Natural killer cell treated with Interleukin-12 subunit alpha and Interleukin-12 subunit beta and Interleukin-15 and Interleukin-18, amount 100 ng/mL, for 72 hours (primary cell): Measurements from ENCODE around the gene NKTR. TPM values are rescaled to one million over a fixed set of nuclear protein-coding genes. Genes with fewer than 3 reads are reported as not detected.

ENCODE experiments used
- ATAC-seq, 2 donors: fragments of 150-1000 bp; cut with Tn5 transposase in 1 of 2; sonication (Bioruptor Pico), chemical (Tn5 transposase) in 1 of 2; 2 replicates each; pipeline ENCODE4 v1.10.0; 2021
- DNase-seq: peaks from one replicate; pipeline ENCODE4 v3.0.0; 2022; ENCODE audit warnings: low spot score
- H3K27ac Mint-ChIP-seq, 2 donors: 1 replicate in 1 of 2; 2 replicates in 1 of 2; pipeline ENCODE4 v1.8.0; 2022; ENCODE audit warnings: mixed read lengths in 2 of 2, mild to moderate bottlenecking in 1 of 2, moderate library complexity in 1 of 2
- H3K27me3 Mint-ChIP-seq, 2 donors: 1 replicate in 1 of 2; 2 replicates in 1 of 2; pipeline ENCODE4 v1.8.0; 2022; ENCODE audit warnings: mixed read lengths in 2 of 2
- H3K36me3 Mint-ChIP-seq: one replicate; pipeline ENCODE4 v1.8.0; 2022; ENCODE audit warnings: mixed read lengths
- H3K4me1 Mint-ChIP-seq, 2 donors: 1 replicate in 1 of 2; 2 replicates in 1 of 2; pipeline ENCODE4 v1.8.0; 2022; ENCODE audit warnings: low read depth in 2 of 2, mixed read lengths in 2 of 2, mild to moderate bottlenecking in 1 of 2
- H3K4me3 Mint-ChIP-seq: one replicate; pipeline ENCODE4 v1.8.0; 2022; ENCODE audit warnings: mixed read lengths
- H3K9me3 Mint-ChIP-seq: 2 replicates; pipeline ENCODE4 v1.8.0; 2022; ENCODE audit warnings: mixed read lengths
- total RNA-seq, 2 donors: library from RNA; stranded (reverse); gene quantifications; one replicate each; pipeline ENCODE4 v1.2.3, GENCODE V29; 2022

The NKTR gene
- total RNA-seq, 2 donors from 2014 or later = 85.4 to 145 TPM

DNA sequence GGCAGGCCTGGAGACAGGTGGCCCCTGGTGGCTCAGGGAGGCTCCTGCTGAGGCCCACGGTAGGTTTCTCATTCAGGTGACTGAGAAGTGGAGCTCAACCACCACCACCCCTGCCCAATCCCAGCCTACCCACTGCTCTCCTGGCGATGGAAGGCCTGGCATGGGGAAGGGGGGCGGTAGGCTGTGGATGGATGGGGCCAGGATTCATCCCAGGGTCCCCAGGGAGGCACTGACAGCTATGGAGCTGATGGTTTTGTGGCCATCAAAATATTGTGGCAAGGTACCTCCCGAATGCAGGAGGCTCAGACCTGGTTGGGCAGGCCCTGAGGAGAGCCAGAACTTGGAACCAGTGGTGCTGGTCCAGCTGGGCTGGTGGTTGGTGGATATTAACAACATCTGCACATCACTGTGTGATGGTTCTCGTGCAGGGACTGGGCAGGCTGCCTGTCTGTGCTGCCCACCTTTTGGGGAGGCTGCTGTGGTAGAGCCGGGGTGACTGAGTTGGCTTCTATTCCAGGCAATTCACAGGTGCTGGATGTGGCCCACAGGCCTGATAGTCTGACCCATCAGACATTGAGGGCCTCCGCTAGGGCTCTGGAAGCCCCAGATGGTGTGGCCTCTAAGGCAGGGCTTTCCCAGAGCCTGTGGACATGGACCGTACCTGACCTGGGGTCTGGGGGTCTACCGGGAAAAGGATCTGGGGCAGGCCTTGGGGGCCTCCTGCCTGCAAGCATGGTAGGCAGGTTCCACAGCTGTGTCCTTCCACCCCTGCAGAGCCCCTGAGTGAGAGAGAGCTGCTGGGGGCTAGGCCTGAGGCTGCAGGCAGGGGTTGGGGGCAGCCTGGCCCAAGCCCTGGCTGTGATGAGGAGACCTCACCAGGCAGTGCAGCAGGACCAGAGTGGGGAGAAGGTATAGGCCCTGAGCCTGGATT is 56.5 kb downstream of the NKTR start:
- H3K36me3 Mint-ChIP-seq = no peaks in the 10 kb centered on the region
- no peak overlapping the region for H3K27ac Mint-ChIP-seq
- no peaks in the 10 kb centered on the region for H3K27me3 Mint-ChIP-seq
- ATAC-seq = no peak
- DNase-seq = no peak
- no peak overlapping the region for H3K4me3 Mint-ChIP-seq
- H3K4me1 Mint-ChIP-seq = peaks cover 5 to 12% of the 10 kb centered on the region in 2 donors
- H3K9me3 Mint-ChIP-seq = no peaks in the 10 kb centered on the region

DNA sequence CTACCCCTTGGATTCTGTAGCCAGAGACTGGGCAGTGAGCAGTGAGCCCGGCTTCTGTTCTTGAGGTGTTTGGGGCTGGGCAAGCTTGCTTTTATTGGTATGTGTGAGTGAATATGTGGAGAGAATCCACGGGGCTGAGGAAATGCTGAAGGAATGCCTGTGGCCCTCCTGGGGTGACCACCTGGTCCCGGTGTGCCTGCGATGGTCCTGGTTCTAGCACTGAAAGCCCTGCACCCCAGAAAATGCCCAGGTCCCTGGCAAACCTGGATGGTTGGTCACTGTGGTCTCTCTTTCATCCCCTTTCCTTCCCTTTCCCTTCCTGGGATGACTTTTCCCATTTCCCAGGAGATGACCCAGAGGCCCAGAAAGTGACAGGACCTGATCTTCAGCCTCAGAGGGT is 57.2 kb downstream of the NKTR start:
- H3K9me3 Mint-ChIP-seq = no peaks in the 10 kb centered on the region
- H3K4me1 Mint-ChIP-seq = peaks cover 0 to 5% of the 10 kb centered on the region in 2 donors
- no peaks in the 10 kb centered on the region for H3K36me3 Mint-ChIP-seq
- ATAC-seq (no peak), DNase-seq (no peak)
- no peaks in the 10 kb centered on the region for H3K27me3 Mint-ChIP-seq
- H3K4me3 Mint-ChIP-seq = no peak overlapping the region
- no peak overlapping the region for H3K27ac Mint-ChIP-seq

DNA sequence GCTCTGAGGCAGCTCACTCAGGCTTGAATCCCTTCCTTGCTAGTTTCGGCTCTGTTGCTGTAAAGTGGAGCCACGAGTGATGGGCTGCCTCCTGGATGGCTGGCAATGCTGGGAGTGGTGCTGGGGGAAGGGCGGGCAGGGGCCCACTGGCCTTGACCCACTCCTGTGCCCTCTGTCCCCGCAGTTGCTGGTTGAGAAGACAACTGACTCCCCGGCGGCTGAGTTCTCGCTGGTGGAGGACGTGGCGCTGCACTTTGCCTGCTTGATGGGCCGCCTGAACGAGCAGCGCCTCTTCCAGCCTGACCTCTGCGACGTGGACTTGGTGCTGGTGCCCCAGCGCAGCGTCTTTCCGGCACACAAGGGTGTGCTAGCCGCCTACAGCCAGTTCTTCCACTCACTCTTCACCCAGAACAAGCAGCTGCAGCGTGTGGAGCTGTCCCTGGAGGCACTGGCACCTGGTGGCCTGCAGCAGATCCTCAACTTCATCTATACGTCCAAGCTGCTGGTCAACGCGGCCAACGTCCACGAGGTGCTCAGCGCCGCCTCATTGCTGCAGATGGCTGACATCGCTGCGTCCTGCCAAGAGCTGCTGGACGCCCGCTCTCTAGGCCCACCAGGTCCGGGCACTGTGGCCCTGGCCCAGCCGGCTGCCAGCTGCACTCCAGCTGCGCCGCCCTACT is 57.7 kb downstream of the NKTR start:
- peaks cover 0 to 1% of the 10 kb centered on the region in 2 donors for H3K4me1 Mint-ChIP-seq
- H3K36me3 Mint-ChIP-seq = no peaks in the 10 kb centered on the region
- no peaks in the 10 kb centered on the region for H3K9me3 Mint-ChIP-seq
- no peak overlapping the region for H3K4me3 Mint-ChIP-seq
- no peaks in the 10 kb centered on the region for H3K27me3 Mint-ChIP-seq
- H3K27ac Mint-ChIP-seq = no peak overlapping the region
- ATAC-seq (no peak), DNase-seq (no peak)

DNA sequence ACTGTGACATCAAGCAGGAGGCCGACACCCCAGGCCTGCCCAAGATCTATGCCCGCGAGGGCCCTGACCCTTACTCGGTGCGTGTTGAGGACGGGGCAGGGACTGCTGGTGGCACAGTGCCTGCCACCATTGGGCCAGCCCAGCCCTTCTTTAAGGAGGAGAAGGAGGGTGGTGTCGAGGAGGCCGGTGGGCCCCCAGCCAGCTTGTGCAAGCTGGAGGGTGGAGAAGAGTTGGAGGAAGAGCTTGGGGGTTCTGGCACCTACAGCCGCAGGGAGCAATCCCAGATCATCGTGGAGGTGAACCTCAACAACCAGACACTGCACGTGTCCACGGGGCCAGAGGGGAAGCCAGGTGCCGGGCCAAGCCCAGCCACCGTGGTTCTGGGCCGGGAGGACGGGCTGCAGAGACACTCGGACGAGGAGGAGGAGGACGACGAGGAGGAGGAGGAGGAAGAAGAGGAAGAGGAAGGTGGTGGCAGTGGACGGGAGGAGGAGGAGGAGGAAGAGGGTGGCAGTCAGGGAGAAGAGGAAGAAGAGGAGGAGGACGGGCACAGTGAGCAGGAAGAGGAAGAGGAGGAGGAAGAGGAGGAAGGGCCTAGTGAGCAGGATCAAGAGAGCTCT is 58.4 kb downstream of the NKTR start:
- Mint-ChIP-seq H3K4me1 (no peaks in the 10 kb centered on the region), H3K27me3 (no peaks in the 10 kb centered on the region), H3K36me3 (no peaks in the 10 kb centered on the region), H3K9me3 (no peaks in the 10 kb centered on the region), H3K27ac (no peak overlapping the region), H3K4me3 (no peak overlapping the region)
- DNase-seq (no peak), ATAC-seq (no peak)

DNA sequence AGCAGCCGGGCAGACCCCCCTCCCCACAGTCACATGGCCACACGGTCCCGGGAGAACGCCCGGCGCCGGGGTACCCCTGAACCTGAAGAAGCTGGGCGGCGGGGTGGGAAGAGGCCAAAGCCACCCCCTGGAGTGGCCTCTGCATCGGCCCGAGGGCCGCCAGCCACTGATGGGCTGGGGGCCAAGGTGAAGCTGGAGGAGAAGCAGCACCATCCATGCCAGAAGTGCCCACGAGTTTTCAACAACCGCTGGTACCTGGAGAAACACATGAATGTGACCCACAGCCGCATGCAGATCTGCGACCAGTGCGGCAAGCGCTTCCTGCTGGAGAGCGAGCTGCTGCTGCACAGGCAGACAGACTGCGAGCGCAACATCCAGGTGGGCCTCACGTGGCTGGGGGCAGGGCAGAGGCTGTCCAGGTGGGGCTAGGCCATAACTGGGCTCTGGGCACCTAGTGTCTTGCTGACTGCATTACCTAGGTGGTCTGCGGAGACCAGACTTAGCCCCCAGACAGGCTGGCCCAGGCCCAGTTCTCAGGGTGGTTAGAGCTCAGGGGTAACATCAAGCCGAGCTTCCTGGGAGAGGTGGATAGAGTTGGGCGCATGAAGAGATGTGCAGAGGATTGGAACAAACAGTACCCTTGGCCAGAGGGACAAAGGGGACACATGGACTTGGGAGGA is 59.1 kb downstream of the NKTR start:
- Mint-ChIP-seq H3K9me3 (no peaks in the 10 kb centered on the region), H3K27ac (no peak overlapping the region), H3K4me3 (no peak overlapping the region), H3K27me3 (no peaks in the 10 kb centered on the region), H3K36me3 (no peaks in the 10 kb centered on the region), H3K4me1 (no peaks in the 10 kb centered on the region)
- DNase-seq (no peak), ATAC-seq (no peak)

DNA sequence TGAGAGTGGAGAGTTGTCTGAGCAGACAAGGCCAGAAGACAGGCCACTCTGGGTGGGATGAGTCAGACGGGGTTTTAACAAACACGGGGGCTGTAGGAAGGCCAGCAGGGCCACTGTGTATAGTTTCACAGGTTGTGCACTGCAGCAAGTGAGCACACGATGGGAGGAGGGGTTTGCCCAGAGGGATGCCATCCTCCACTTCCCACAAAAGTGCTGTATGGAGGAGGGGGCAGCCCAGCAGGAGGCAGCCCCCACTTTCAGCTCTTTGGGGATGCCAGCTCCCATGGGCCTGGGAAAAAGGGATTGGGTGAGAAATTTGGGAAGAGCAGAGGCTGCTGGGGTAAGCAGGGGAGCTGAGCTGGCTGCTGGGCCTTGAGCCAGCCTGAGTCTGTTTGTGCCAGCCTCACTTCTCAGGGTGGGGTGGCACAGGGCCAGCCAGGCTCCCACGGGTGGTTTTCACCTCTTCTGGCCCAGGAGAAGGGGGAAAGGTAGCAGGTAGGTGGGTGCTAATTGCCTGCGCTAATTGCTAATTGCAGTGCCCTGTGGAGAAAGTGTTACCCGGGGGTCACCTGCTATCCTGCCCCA is 59.7 kb downstream of the NKTR start:
- Mint-ChIP-seq H3K9me3 (no peaks in the 10 kb centered on the region), H3K4me1 (no peaks in the 10 kb centered on the region), H3K27ac (no peak overlapping the region), H3K27me3 (no peaks in the 10 kb centered on the region), H3K4me3 (no peak overlapping the region), H3K36me3 (no peaks in the 10 kb centered on the region)
- DNase-seq (no peak), ATAC-seq (no peak)

DNA sequence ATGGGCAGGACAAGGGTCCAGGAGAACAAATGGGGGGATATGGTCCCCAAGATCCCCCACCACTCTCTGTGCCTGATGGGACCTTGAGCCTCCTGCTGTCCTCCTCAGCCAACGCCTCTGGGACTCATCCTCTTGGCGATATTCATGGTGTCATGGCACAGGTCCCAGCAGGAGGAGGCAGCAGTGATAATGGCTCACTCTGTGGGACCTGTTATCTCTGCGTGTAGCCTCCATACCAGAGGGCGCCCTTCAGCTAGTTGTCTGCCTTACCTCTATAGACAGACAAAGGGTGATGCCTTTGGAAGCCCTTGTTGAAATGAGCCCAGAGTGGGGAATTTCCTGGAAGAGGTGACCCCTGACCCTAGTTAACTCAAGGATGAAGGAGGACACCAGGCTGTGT is 60.4 kb downstream of the NKTR start:
- no peak for ATAC-seq
- Mint-ChIP-seq H3K27me3 (no peaks in the 10 kb centered on the region), H3K36me3 (no peaks in the 10 kb centered on the region), H3K27ac (no peak overlapping the region), H3K4me1 (no peaks in the 10 kb centered on the region), H3K4me3 (no peak overlapping the region), H3K9me3 (no peaks in the 10 kb centered on the region)
- DNase-seq = no peak

DNA sequence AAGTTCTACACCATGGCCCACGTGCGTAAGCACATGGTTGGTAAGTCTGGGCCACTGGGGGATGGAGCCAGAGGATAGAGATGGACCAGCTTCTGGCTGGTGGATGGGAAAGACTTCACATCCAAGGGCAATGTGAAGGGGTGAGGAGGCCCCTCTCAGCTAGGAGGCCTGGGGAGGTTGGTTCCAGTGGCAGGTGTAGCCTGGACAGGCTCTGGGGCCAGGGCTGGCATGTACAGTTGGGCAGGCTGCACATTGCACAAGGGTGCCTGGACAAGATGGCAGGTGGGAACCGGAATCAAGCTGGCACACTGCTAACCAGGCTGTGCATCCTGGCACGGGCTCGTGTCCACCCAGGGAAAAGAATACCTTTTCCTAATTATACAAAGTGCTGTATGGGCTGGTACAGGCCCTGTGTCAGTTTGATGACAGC is 61.1 kb downstream of the NKTR start:
- Mint-ChIP-seq H3K4me1 (no peaks in the 10 kb centered on the region), H3K27me3 (no peaks in the 10 kb centered on the region), H3K27ac (no peak overlapping the region), H3K4me3 (no peak overlapping the region), H3K36me3 (no peaks in the 10 kb centered on the region), H3K9me3 (no peaks in the 10 kb centered on the region)
- DNase-seq (no peak), ATAC-seq (no peak)

DNA sequence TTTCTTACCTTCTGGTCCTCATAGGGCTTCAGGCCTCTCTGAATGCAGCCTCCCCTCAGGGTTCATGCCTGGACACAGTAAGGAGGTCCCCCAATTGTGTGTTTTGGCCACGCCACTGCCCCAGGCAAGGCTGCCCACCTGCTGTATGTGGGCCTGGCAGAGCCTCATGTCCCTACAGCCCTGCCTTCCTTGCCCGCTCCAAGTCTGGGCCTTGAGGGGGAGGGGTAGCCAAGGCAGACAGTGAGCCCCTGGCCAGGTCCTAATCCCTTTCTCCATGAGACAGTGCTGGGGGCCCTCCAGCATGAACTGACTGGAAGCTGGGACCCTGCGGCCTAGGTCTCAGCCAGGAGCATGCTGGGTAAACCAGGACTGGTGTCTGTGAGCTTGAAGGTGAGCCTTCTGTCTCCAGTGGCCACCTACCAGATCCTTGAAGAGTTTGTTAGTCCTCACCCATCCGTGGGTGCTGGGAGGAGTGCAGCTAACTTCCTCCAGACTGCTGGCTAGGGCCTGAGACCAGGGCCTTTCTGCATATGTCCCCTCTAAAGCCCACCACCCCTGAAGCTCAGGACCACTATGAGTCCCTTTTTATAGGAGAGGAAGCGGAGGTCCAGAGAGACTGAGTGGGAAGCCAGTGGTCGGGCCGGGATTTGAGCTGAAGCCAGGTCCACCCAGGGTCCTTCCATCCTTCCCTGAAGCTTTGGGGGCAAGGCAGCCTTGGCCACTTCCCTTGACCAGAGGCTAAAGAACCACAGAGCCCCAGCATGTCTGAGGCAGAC is 61.7 kb downstream of the NKTR start:
- H3K36me3 Mint-ChIP-seq = no peaks in the 10 kb centered on the region
- no peak for ATAC-seq
- H3K4me3 Mint-ChIP-seq = no peak overlapping the region
- no peak overlapping the region for H3K27ac Mint-ChIP-seq
- H3K4me1 Mint-ChIP-seq = no peaks in the 10 kb centered on the region
- no peaks in the 10 kb centered on the region for H3K27me3 Mint-ChIP-seq
- H3K9me3 Mint-ChIP-seq = no peaks in the 10 kb centered on the region
- DNase-seq = no peak

DNA sequence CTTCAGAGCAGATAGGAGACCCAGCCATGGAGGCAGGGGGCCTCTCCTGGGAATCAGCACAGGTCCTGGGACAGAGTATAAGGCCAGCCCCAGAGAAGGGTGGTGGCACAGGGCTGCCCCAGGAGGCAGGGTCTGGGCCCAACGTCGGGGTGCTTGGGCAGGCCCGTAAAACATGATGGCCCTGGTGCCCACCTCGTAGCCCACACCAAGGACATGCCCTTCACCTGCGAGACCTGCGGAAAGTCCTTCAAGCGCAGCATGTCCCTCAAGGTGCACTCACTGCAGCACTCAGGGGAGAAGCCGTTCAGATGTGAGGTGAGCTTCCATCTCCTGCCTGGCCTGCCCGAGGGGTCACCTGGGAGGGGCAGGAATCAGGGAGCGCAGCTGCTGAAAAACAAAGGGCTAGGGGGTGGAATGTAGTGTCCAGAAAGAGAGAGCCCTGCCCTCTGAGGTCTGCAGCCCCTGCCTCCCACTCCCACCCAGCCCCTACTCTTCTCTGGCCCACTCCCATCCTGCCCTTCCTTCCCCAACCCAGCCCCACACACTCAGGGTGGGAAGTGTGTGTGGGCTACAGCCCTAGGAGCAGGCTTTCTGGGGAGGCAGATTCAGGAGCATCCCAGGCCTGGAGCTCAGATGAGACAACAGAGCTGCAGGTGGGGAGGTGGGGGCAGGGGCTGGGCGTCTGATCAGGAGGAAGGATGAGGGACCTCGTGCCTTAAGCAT is 62.5 kb downstream of the NKTR start:
- H3K4me3 Mint-ChIP-seq = no peak overlapping the region
- DNase-seq = no peak
- no peak for ATAC-seq
- no peaks in the 10 kb centered on the region for H3K4me1 Mint-ChIP-seq
- no peaks in the 10 kb centered on the region for H3K36me3 Mint-ChIP-seq
- H3K27me3 Mint-ChIP-seq = no peaks in the 10 kb centered on the region
- no peak overlapping the region for H3K27ac Mint-ChIP-seq
- H3K9me3 Mint-ChIP-seq = no peaks in the 10 kb centered on the region

DNA sequence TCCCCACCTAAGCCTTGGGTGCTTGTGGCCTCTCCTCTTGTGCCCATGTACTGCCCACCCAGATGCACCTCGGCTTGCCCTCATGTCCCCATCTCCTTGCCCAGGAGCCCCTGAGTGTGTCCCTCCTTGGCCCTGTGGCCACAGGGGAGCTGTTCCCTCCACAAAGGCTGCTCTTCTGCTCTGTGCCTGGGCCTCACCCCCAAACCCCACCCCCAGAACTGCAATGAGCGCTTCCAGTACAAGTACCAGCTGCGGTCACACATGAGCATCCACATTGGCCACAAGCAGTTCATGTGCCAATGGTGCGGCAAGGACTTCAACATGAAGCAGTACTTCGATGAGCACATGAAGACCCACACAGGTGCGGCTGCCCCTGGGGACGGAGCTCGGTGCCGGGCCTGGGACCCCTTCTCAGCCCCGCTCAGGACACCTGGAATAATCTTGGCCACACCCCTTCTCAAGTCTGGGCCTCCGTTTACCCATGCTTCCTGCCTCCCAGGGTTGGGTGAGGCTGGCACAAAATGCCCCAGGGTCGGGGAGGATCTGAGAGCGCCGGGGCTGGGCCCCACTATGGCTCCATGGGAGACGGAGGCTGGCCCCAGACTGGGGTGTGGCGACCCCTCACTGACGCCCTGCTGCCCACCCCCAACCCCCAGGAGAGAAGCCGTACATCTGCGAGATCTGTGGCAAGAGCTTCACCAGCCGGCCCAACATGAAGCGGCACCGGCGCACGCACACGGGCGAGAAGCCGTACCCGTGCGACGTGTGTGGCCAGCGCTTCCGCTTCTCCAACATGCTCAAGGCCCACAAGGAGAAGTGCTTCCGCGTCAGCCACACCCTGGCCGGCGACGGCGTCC is 63.3 kb downstream of the NKTR start:
- no peaks in the 10 kb centered on the region for H3K36me3 Mint-ChIP-seq
- H3K4me3 Mint-ChIP-seq = no peak overlapping the region

DNA sequence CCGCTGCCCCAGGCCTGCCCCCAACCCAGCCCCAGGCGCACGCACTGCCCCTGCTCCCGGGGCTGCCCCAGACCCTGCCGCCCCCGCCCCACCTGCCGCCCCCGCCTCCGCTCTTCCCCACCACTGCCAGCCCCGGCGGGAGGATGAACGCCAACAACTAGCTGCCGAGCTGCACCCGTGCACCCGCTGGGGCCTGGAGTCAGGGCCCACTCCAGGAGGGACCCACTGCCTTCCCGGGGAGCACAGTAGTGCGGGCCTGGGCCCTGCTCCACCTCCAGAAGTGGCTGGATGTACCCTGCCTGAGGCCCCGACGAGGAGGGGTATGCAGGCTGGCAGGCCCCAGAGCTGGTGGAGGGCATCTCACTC is 63.9 kb downstream of the NKTR start:
- no peaks in the 10 kb centered on the region for H3K36me3 Mint-ChIP-seq
- no peaks in the 10 kb centered on the region for H3K27me3 Mint-ChIP-seq
- ATAC-seq (no peak), DNase-seq (no peak)
- H3K27ac Mint-ChIP-seq = no peak overlapping the region
- H3K4me3 Mint-ChIP-seq = no peak overlapping the region
- H3K4me1 Mint-ChIP-seq = no peaks in the 10 kb centered on the region
- H3K9me3 Mint-ChIP-seq = no peaks in the 10 kb centered on the region

More for the DNA sequence above, 63.3 kb downstream of the NKTR start:
- Mint-ChIP-seq H3K27ac (no peak overlapping the region), H3K4me1 (no peaks in the 10 kb centered on the region), H3K27me3 (no peaks in the 10 kb centered on the region), H3K9me3 (no peaks in the 10 kb centered on the region)
- DNase-seq (no peak), ATAC-seq (no peak)
